ENCODE measurements around the gene RFX7. TPM values are rescaled to one million over a fixed set of nuclear protein-coding genes. Genes with fewer than 3 reads are reported as not detected.

Gene RFX7
- total and polyA plus RNA-seq, 4 donors, result 2.6 to 14.8 (median 7.2) TPM

GRCh38 chr15:56047354-56047753 lies 196.3 kb downstream of the RFX7 start:
- Histone ChIP-seq H3K27ac (ENCODE audit: low read depth in 1 of 2, low read length in 1 of 2) (no peak overlapping the region), H3K4me3 (no peak overlapping the region), H3K36me3 (ENCODE audit: control insufficient read depth in 4 of 4, insufficient read depth in 4 of 4, low read length in 4 of 4) (no peaks in the 10 kb centered on the region), H3K9ac (ENCODE audit: insufficient read depth in 1 of 2, low read length in 2 of 2) (no peak overlapping the region), H3K4me1 (ENCODE audit: control insufficient read depth in 5 of 5, insufficient read depth in 5 of 5, low read length in 5 of 5) (no peaks in the 10 kb centered on the region), H3K27me3 (ENCODE audit: control insufficient read depth in 3 of 3, insufficient read depth in 3 of 3, low read length in 2 of 3) (no peaks in the 10 kb centered on the region), H3K9me3 (ENCODE audit: control insufficient read depth in 4 of 4, insufficient read depth in 3 of 4, low read length in 3 of 4) (peaks cover 0 to 1% (median 0%) of the 10 kb centered on the region in 4 donors)
- ATAC-seq (ENCODE audit: insufficient read depth, low FRiP score), result no peak
- no peak for TF ChIP-seq CTCF (IDR thresholded peaks at IDR 0.05; ENCODE audit: control extremely low read depth, extremely low read depth)
- no peak for DNase-seq
- WGBS, 2 donors, result 66 to 90% methylated on average over 1 of the region's 1 CpG

GRCh38 chr15:56045068-56045748 lies 198.5 kb downstream of the RFX7 start:
- Histone ChIP-seq H3K27me3 (ENCODE audit: control insufficient read depth in 3 of 3, insufficient read depth in 3 of 3, low read length in 2 of 3) (no peaks in the 10 kb centered on the region), H3K36me3 (ENCODE audit: control insufficient read depth in 4 of 4, insufficient read depth in 4 of 4, low read length in 4 of 4) (no peaks in the 10 kb centered on the region), H3K9me3 (ENCODE audit: control insufficient read depth in 4 of 4, insufficient read depth in 3 of 4, low read length in 3 of 4) (peaks cover 0 to 1% (median 0%) of the 10 kb centered on the region in 4 donors), H3K4me3 (no peak overlapping the region), H3K4me1 (ENCODE audit: control insufficient read depth in 5 of 5, insufficient read depth in 5 of 5, low read length in 5 of 5) (no peaks in the 10 kb centered on the region), H3K9ac (ENCODE audit: insufficient read depth in 1 of 2, low read length in 2 of 2) (no peak overlapping the region), H3K27ac (ENCODE audit: low read depth in 1 of 2, low read length in 1 of 2) (no peak overlapping the region)
- 88 to 95% methylated on average over 3 of the region's 3 CpGs for WGBS, 2 donors
- ATAC-seq (ENCODE audit: insufficient read depth, low FRiP score) (no peak), DNase-seq (no peak)
- no peak for TF ChIP-seq CTCF (IDR thresholded peaks at IDR 0.05; ENCODE audit: control extremely low read depth, extremely low read depth)

GRCh38 chr15:56042982-56043980 lies 200.4 kb downstream of the RFX7 start:
- no peak for TF ChIP-seq CTCF (IDR thresholded peaks at IDR 0.05; ENCODE audit: control extremely low read depth, extremely low read depth)
- ATAC-seq (ENCODE audit: insufficient read depth, low FRiP score) (no peak), DNase-seq (no peak)
- Histone ChIP-seq H3K9ac (ENCODE audit: insufficient read depth in 1 of 2, low read length in 2 of 2) (no peak overlapping the region), H3K4me3 (no peak overlapping the region), H3K27me3 (ENCODE audit: control insufficient read depth in 3 of 3, insufficient read depth in 3 of 3, low read length in 2 of 3) (no peaks in the 10 kb centered on the region), H3K9me3 (ENCODE audit: control insufficient read depth in 4 of 4, insufficient read depth in 3 of 4, low read length in 3 of 4) (peaks cover 0 to 1% (median 0%) of the 10 kb centered on the region in 4 donors), H3K27ac (ENCODE audit: low read depth in 1 of 2, low read length in 1 of 2) (peak overlapping the region in 1 of 2 donors; percentile 33), H3K36me3 (ENCODE audit: control insufficient read depth in 4 of 4, insufficient read depth in 4 of 4, low read length in 4 of 4) (no peaks in the 10 kb centered on the region), H3K4me1 (ENCODE audit: control insufficient read depth in 5 of 5, insufficient read depth in 5 of 5, low read length in 5 of 5) (peaks cover 0 to 3% (median 0%) of the 10 kb centered on the region in 5 donors)
- WGBS, 2 donors, result 72% methylated on average over 8 of the region's 8 CpGs

Data from lung (tissue), 12 donors.